Keratinocyte (primary cell): Measurements from ENCODE around the gene MON2. TPM values are rescaled to one million over a fixed set of nuclear protein-coding genes. Genes with fewer than 3 reads are reported as not detected.
"Not testable (repeated sequence)": the region's sequence is repeated elsewhere in the genome, so short reads cannot be mapped to it uniquely, and the experiment has no call there.

Experiments
- DNase-seq: peaks from one replicate; pipeline ENCODE4 v3.0.0-alpha.2; 2011; ENCODE audit warnings: low read depth, missing footprints, low spot score
- FAIRE-seq: peaks from 2 replicates; lab custom pipeline; 2011; peaks lifted over from hg19 to GRCh38; lab: Jason Lieb, UNC
- H2AFZ ChIP-seq: 2 replicates; pipeline ENCODE4 v1.6.0; 2012; ENCODE audit warnings: low read length, control low read depth, inconsistent platforms; ENCODE audit not compliant: control insufficient read depth
- H3K27ac ChIP-seq: 2 replicates; pipeline ENCODE4 v1.5.1; 2011; ENCODE audit warnings: low read length; ENCODE audit not compliant: control insufficient read depth, insufficient read depth
- H3K27me3 ChIP-seq: 3 replicates; pipeline ENCODE4 v1.6.0; 2011; ENCODE audit warnings: low read length; ENCODE audit not compliant: control insufficient read depth, insufficient read depth; ENCODE audit errors: extremely low read depth
- H3K36me3 ChIP-seq, 2 experiments: 2 replicates in 1 of 2; 3 replicates in 1 of 2; pipeline ENCODE4 v1.5.1; 2011; ENCODE audit warnings: low read length in 2 of 2, mild to moderate bottlenecking in 1 of 2; ENCODE audit not compliant: control insufficient read depth in 2 of 2, insufficient read depth in 2 of 2; ENCODE audit errors: extremely low read depth in 1 of 2
- H3K4me1 ChIP-seq: 3 replicates; pipeline ENCODE4 v1.5.1; 2011; ENCODE audit warnings: low read length; ENCODE audit not compliant: control insufficient read depth, insufficient read depth; ENCODE audit errors: extremely low read depth
- H3K4me2 ChIP-seq: 3 replicates; pipeline ENCODE4 v1.6.0; 2011; ENCODE audit warnings: low read depth, low read length; ENCODE audit not compliant: control insufficient read depth, insufficient read depth; ENCODE audit errors: extremely low read depth
- H3K4me3 ChIP-seq, 3 experiments: fragments of 200-600 bp in 1 of 3; sonication (generic) in 1 of 3; 2 replicates in 2 of 3; 3 replicates in 1 of 3; pipeline ENCODE4 v1.5.1; 2011 to 2016; ENCODE audit warnings: low read length in 3 of 3, mild to moderate bottlenecking in 3 of 3, control low read depth in 2 of 3, inconsistent platforms in 1 of 3, low read depth in 1 of 3, mixed read lengths in 1 of 3, mixed run types in 1 of 3, moderate library complexity in 1 of 3; ENCODE audit not compliant: control insufficient read depth in 2 of 3, insufficient read depth in 2 of 3; ENCODE audit errors: extremely low read depth in 1 of 3
- H3K79me2 ChIP-seq: 2 replicates; pipeline ENCODE4 v1.6.0; 2012; ENCODE audit warnings: low read length; ENCODE audit not compliant: control insufficient read depth, insufficient read depth
- H3K9ac ChIP-seq: 3 replicates; pipeline ENCODE4 v1.6.0; 2011; ENCODE audit warnings: low read length; ENCODE audit not compliant: control insufficient read depth, insufficient read depth; ENCODE audit errors: extremely low read depth
- H3K9me1 ChIP-seq: 3 replicates; pipeline ENCODE4 v1.6.0; 2011; ENCODE audit warnings: low read length; ENCODE audit not compliant: control insufficient read depth, insufficient read depth; ENCODE audit errors: extremely low read depth
- H3K9me3 ChIP-seq: 2 replicates; pipeline ENCODE4 v1.5.1; 2012; ENCODE audit warnings: low read depth, low read length; ENCODE audit not compliant: control insufficient read depth
- H4K20me1 ChIP-seq: 3 replicates; pipeline ENCODE4 v1.6.0; 2011; ENCODE audit warnings: low read length; ENCODE audit not compliant: control insufficient read depth, insufficient read depth; ENCODE audit errors: extremely low read depth
- CTCF ChIP-seq, 3 experiments: IDR thresholded peaks in 1 of 3; conservative IDR thresholded peaks in 1 of 3; optimal IDR thresholded peaks in 1 of 3; 2 replicates in 2 of 3; 3 replicates in 1 of 3; pipeline versions ENCODE3 to v1.5.1; 2011; ENCODE audit warnings: low read length in 3 of 3, mild to moderate bottlenecking in 3 of 3, moderate library complexity in 2 of 3, control low read depth in 1 of 3, inconsistent platforms in 1 of 3; ENCODE audit not compliant: insufficient read depth in 2 of 3; ENCODE audit errors: extremely low read depth in 1 of 3
- EZH2 ChIP-seq: IDR thresholded peaks from one replicate; pipeline ENCODE4 v1.6.1; 2012; ENCODE audit warnings: inconsistent platforms, mild to moderate bottlenecking, low read length, moderate library complexity
- dilution Hi-C: fragments of 300-500 bp; cut with MboI; formaldehyde crosslinking; loops from one replicate; pipeline ENCODE4 v1.7.0; 2020; ENCODE audit warnings: low sequenced_read_pairs; ENCODE audit not compliant: extremely low pct_ligation_motif_present
- polyA plus RNA-seq, 5 experiments: library from polyadenylated mRNA; depleted of rRNA in 3 of 5; stranded (reverse) in 3 of 5; stranded (forward) in 1 of 5; unstranded in 1 of 5; fragments of >200 nt; gene quantifications; 1 replicate in 1 of 5; 2 replicates in 3 of 5; 3 replicates in 1 of 5; pipeline versions ENCODE4 v1.2.1 to v1.2.3, GENCODE V29; 2011 to 2012; ENCODE audit warnings: missing spikeins in 2 of 5, low read depth in 1 of 5, low replicate concordance in 1 of 5

Gene MON2
- polyA plus RNA-seq, 1 donor (not counting 4 experiments of a cell fraction or from before 2014, with no cell fraction given) = 18.5 TPM

DNA sequence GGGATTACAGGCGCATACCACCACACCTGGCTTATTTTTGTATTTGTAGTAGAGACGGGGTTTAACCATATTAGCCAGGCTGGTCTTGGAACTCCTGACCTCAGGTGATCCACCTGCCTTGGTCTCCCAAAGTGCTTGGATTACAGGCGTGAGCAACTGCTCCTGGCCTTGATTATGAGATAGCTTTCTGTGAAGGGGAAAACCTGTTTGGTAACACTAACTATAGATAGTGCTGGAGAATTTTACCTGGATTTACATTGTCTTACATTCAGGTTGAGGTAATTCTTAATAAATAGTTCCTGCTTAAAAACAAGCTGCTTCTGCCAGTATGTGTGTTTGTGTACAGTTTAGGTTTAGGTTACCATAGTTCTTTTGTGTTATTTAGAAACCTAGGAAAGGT is 77.1 kb downstream of the MON2 start:
- Histone ChIP-seq H3K79me2 (no peaks in the 10 kb centered on the region), H2AFZ (no peak overlapping the region), H3K9me3 (no peaks in the 10 kb centered on the region), H3K27me3 (no peaks in the 10 kb centered on the region), H4K20me1 (no peaks in the 10 kb centered on the region), H3K4me2 (no peak overlapping the region), H3K9ac (no peak overlapping the region), H3K36me3 (peaks cover 3 to 8% of the 10 kb centered on the region in 2 experiments), H3K4me3 (no peak overlapping the region), H3K27ac (no peak overlapping the region), H3K4me1 (no peaks in the 10 kb centered on the region), H3K9me1 (no peaks in the 10 kb centered on the region)
- no peak for TF ChIP-seq CTCF (optimal IDR thresholded peaks at IDR 0.05 in 1 of 3, IDR thresholded peaks at IDR 0.05 in 1 of 3, conservative IDR thresholded peaks at IDR 0.05 in 1 of 3; ENCODE audit: extremely low read depth in 1 of 3, insufficient read depth in 2 of 3, low read length in 3 of 3)
- TF ChIP-seq EZH2 = no peak
- no peak for FAIRE-seq
- dilution Hi-C loops = no loop called here
- DNase-seq = no peak

GRCh38 chr12:62552906-62553556 is 86.4 kb downstream of the MON2 start:
- DNase-seq = no peak
- Histone ChIP-seq H3K9ac (no peak overlapping the region), H3K4me3 (no peak overlapping the region), H3K79me2 (no peaks in the 10 kb centered on the region), H3K4me2 (no peak overlapping the region), H3K4me1 (no peaks in the 10 kb centered on the region), H3K36me3 (peaks cover 0 to 5% of the 10 kb centered on the region in 2 experiments), H3K27ac (no peak overlapping the region), H4K20me1 (no peaks in the 10 kb centered on the region), H3K9me1 (no peaks in the 10 kb centered on the region), H2AFZ (no peak overlapping the region), H3K27me3 (no peaks in the 10 kb centered on the region), H3K9me3 (no peaks in the 10 kb centered on the region)
- no peak for FAIRE-seq
- dilution Hi-C loops = no loop called here
- TF ChIP-seq EZH2 (no peak), CTCF (optimal IDR thresholded peaks at IDR 0.05 in 1 of 3, IDR thresholded peaks at IDR 0.05 in 1 of 3, conservative IDR thresholded peaks at IDR 0.05 in 1 of 3; ENCODE audit: extremely low read depth in 1 of 3, insufficient read depth in 2 of 3, low read length in 3 of 3) (no peak)

DNA sequence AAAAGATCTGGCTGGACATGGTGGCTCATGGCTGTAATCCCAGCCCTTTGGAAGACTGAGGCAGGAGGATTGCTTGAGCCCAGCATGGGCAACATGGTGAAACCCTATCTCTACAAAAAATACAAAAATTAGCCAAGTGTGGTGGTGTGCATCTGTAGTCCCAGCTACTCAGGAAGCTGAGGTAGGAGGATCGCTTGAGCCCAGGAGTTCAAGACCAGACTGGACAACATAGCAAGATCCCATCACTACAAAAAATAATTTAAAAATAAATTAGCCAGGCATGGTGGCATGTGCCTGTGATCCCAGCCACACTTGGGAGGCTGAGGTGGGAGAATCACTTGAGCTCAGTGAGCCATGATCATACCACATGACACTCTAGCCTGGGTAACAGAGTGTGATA is 92.7 kb downstream of the MON2 start:
- H3K4me2 ChIP-seq, H3K36me3 ChIP-seq, H3K4me1 ChIP-seq, H3K9ac ChIP-seq, FAIRE-seq, H3K4me3 ChIP-seq, H2AFZ ChIP-seq, H3K9me3 ChIP-seq, H3K27me3 ChIP-seq, H3K9me1 ChIP-seq, dilution Hi-C loops, H3K79me2 ChIP-seq, H4K20me1 ChIP-seq, H3K27ac ChIP-seq, DNase-seq: not testable (repeated sequence)
